Measurements from ENCODE around the gene SNX10. TPM values are rescaled to one million over a fixed set of nuclear protein-coding genes. Genes with fewer than 3 reads are reported as not detected.
A peak's percentile ranks its signal among the peaks of the same experiment; 100 is the strongest.
"Not testable (repeated sequence)": the region's sequence is repeated elsewhere in the genome, so short reads cannot be mapped to it uniquely, and the experiment has no call there.

Gene SNX10
- total and polyA plus RNA-seq, 8 donors, result 2.9 to 23.5 (median 6.0) TPM

GRCh38 chr7:26280097-26280496 is 11.6 kb upstream of the SNX10 start:
- Histone ChIP-seq H3K36me3 (no peaks in the 10 kb centered on the region), H3K4me3 (no peak overlapping the region), H3K9me3 (no peaks in the 10 kb centered on the region), H3K27ac (no peak overlapping the region), H3K4me1 (no peaks in the 10 kb centered on the region), H3K27me3 (no peaks in the 10 kb centered on the region)
- intact Hi-C loops (cut with DNase I), result no loop called here
- DNase-seq (no peak), ATAC-seq (no peak), FAIRE-seq (no peak)
- TF ChIP-seq, protein P1, sequence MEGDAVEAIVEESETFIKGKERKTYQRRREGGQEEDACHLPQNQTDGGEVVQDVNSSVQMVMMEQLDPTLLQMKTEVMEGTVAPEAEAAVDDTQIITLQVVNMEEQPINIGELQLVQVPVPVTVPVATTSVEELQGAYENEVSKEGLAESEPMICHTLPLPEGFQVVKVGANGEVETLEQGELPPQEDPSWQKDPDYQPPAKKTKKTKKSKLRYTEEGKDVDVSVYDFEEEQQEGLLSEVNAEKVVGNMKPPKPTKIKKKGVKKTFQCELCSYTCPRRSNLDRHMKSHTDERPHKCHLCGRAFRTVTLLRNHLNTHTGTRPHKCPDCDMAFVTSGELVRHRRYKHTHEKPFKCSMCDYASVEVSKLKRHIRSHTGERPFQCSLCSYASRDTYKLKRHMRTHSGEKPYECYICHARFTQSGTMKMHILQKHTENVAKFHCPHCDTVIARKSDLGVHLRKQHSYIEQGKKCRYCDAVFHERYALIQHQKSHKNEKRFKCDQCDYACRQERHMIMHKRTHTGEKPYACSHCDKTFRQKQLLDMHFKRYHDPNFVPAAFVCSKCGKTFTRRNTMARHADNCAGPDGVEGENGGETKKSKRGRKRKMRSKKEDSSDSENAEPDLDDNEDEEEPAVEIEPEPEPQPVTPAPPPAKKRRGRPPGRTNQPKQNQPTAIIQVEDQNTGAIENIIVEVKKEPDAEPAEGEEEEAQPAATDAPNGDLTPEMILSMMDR (IDR thresholded peaks at IDR 0.05), result no peak

GRCh38 chr7:26280723-26281122 is 10.9 kb upstream of the SNX10 start:
- no peak overlapping the region for H3K4me3 ChIP-seq
- H3K4me1 ChIP-seq, result no peaks in the 10 kb centered on the region
- ATAC-seq, result no peak
- intact Hi-C loops (cut with DNase I), result no loop called here
- no peak for FAIRE-seq
- 69 to 95% methylated on average over 4 of the region's 4 CpGs for WGBS, 2 donors
- H3K36me3 ChIP-seq, result no peaks in the 10 kb centered on the region
- no peak overlapping the region for H3K27ac ChIP-seq
- DNase-seq, result no peak
- no peaks in the 10 kb centered on the region for H3K27me3 ChIP-seq
- H3K9me3 ChIP-seq, result no peaks in the 10 kb centered on the region
- TF ChIP-seq, protein P1 (IDR thresholded peaks at IDR 0.05), result no peak

DNA sequence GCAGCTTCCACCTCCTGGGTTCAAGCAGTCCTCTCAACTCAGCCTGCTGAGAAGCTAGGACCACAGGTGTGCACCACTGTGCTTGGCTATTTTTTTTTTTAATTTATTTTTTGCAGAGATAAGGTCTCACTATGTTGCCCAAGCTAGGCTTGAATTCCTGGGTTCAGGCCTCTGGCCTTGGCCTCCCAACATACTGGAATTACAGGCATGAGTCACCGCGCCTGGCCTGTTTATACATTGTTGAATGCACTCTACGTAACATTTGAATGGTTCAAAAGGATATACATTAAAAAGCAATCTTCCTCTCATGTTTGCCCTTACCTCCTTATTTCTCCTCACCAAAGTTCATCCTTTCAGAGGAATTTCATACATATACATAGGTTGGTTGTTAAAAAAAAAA is 7.2 kb upstream of the SNX10 start:
- H3K9me3 ChIP-seq, result no peaks in the 10 kb centered on the region
- no peak for FAIRE-seq
- no peak for DNase-seq
- TF ChIP-seq, protein P1 (IDR thresholded peaks at IDR 0.05), result no peak
- H3K27ac ChIP-seq, result no peak overlapping the region
- ATAC-seq, result no peak
- no peaks in the 10 kb centered on the region for H3K4me1 ChIP-seq
- no peaks in the 10 kb centered on the region for H3K27me3 ChIP-seq
- no peaks in the 10 kb centered on the region for H3K36me3 ChIP-seq
- 91 to 94% methylated on average over 3 of the region's 3 CpGs for WGBS, 2 donors
- H3K4me3 ChIP-seq, result no peak overlapping the region
- intact Hi-C loops (cut with DNase I), result no loop called here

DNA sequence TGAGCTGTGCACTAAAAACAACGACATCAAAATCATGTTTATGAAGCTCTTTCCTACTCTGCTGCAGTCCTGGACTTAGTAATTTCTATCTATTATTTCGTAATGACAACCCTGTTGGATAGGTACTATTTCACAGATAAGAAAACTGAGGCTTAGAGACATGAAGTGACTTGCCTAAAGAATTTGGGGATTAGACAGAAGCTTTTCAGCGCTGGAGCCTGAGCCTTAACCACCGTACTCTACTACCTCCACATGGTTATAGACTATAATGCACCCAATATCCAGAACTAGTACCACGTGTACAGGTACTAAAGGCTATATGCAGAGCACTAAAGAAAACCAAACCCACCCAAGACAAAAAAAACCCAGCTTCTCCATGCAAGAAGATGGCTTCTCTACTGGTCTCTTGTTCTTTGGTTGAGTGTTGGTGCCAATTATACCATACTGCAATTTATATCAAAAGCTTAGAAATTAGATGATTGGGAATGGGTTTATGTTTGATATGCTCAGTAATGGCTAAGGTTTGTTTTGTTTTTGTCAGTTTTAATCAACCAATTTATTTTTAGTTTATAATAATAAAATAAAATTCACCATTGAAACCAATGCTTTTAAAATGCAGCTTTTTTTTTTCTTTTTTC is 6.5 kb upstream of the SNX10 start:
- no peak for FAIRE-seq
- WGBS, 2 donors, result 74 to 77% methylated on average over 5 of the region's 5 CpGs
- intact Hi-C loops (cut with DNase I), result no loop called here
- H3K36me3 ChIP-seq, result no peaks in the 10 kb centered on the region
- no peak overlapping the region for H3K27ac ChIP-seq
- H3K27me3 ChIP-seq, result no peaks in the 10 kb centered on the region
- H3K4me3 ChIP-seq, result no peak overlapping the region
- ATAC-seq, result peak in 3 of 4 donors; percentile 59 to 75 (median 63)
- TF ChIP-seq, protein P1 (IDR thresholded peaks at IDR 0.05), result no peak
- H3K4me1 ChIP-seq, result no peaks in the 10 kb centered on the region
- H3K9me3 ChIP-seq, result no peaks in the 10 kb centered on the region
- no peak for DNase-seq

DNA sequence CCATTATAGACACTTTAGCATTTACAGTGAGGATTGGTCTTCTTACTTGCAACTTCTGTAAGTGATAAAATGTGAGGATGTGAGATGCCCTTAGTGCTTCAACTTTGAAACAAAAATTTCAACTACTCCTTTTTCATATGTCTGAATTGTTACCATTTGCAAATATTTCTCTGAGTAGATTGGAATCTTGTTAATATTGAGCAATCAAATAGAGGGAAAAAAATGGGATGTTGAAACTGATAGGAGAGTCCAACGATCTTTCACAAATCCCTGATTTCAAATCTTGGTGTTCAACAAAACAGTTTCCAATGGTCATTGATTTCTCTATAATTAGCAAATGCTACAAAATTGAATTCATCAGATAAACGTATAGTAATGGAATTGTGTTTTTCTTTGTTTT is 5.5 kb upstream of the SNX10 start:
- Histone ChIP-seq H3K27me3 (no peaks in the 10 kb centered on the region), H3K9me3 (no peaks in the 10 kb centered on the region), H3K4me1 (no peaks in the 10 kb centered on the region), H3K4me3 (no peak overlapping the region), H3K27ac (no peak overlapping the region), H3K36me3 (no peaks in the 10 kb centered on the region)
- 51 to 52% methylated on average over 2 of the region's 2 CpGs for WGBS, 2 donors
- FAIRE-seq (no peak), DNase-seq (no peak), ATAC-seq (no peak)
- intact Hi-C loops (cut with DNase I), result no loop called here
- TF ChIP-seq, protein P1 (IDR thresholded peaks at IDR 0.05), result no peak

DNA sequence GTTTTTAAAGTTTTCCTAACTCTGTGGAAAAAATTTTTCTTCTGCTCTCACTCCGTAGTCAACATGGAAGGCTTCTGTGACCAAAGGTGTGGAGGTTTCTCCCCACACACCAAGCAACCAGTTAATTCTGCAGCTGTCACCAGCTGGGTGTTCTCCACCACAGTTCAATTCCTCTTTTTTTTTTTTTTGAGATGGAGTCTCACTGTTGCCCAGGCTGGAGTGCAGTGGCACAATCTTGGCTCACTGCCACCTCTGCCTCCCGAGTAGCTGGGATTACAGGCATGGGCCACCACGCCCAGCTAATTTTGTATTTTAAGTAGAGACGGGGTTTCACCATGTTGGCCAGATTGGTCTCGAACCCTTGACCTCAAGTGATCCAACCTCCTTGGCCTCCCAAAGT is 3.5 kb upstream of the SNX10 start:
- H3K4me1 ChIP-seq; H3K27ac ChIP-seq; H3K9me3 ChIP-seq; H3K4me3 ChIP-seq; FAIRE-seq; H3K27me3 ChIP-seq; H3K36me3 ChIP-seq; ATAC-seq; intact Hi-C loops (cut with DNase I); DNase-seq: not testable (repeated sequence)
- WGBS, 2 donors, result 76 to 78% methylated on average over 5 of the region's 5 CpGs

All from pancreas (tissue), 10 donors.